Activated CD4-positive, alpha-beta T cell treated with anti-CD3 and anti-CD28 coated beads for 4 hours (primary cell): ENCODE results near the gene PRKN.

Source experiments
- DNase-seq, 2 donors: peaks; one replicate each; pipeline ENCODE4 v3.0.0-alpha.2; 2020

Gene PRKN

DNA sequence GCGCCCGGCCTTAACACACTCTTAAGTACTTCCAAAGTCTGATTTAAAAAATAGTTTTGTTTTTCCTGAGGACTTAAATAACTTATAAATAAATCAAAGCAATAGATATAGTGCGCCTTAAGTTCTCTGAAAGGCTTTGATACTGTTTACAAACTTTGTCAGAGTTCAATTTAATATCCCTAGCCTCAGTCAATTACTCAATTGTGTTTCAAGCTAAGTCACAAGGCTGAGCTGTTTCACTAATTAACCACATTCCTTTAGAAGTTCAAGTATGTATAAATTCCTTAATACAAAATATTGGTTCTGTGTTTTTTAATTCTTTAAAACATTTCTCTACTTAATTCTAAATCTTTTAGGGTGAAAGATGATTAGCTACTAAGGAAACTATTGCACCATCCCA lies 1275.3 kb downstream of the PRKN start:
- DNase-seq, result no peak

GRCh38 chr6:161449521-161449920 lies 1278.0 kb downstream of the PRKN start:
- no peak for DNase-seq

DNA sequence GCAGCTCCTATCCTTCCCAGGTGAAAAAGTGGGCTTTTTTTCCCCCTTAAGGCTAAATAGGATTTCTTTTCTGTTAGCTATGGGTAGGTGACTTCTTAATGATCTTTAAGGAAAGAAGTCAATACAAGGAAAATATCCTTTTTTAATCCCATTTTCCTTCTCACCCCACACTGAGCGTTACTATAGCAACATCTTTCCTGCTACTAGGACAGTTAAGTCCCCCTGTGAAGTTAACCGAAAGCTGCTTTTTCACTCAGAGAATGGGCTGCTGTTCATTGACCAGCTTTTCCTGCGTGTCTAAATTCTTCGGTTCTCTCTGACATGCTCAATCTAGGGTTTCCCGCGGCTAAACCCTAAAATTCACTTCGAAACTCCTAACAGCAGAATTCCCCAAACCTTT lies 1280.6 kb downstream of the PRKN start:
- DNase-seq, result no peak

DNA sequence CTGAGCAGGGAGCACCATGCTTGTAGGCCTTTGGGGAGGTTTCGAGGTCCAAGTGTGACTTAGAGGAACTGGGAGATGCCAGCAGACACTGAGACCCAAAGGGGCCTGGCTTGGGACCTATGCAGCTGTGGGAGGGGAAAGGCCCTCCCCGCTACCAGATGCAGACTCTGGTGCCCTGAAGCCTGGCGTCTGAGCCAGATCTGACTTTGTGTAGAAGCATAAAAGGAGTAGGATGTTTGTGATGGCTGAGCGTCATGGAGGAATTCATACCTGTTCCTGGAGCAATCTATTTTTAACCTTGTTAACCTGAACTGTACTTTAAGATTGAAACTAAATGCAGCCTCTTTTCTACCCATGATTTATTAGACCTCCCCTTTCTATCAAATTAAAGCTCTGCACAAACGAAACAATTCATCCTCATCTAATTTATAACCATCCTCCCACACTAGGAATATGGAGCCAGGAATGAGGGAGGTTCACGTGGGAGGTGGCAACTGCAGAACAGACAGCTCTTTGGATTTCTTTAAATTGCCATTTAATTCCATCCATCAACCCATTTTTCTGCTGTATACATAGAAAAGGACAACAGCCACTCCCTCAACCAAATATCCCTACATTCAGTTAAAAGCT lies 1281.2 kb downstream of the PRKN start:
- no peak for DNase-seq

DNA sequence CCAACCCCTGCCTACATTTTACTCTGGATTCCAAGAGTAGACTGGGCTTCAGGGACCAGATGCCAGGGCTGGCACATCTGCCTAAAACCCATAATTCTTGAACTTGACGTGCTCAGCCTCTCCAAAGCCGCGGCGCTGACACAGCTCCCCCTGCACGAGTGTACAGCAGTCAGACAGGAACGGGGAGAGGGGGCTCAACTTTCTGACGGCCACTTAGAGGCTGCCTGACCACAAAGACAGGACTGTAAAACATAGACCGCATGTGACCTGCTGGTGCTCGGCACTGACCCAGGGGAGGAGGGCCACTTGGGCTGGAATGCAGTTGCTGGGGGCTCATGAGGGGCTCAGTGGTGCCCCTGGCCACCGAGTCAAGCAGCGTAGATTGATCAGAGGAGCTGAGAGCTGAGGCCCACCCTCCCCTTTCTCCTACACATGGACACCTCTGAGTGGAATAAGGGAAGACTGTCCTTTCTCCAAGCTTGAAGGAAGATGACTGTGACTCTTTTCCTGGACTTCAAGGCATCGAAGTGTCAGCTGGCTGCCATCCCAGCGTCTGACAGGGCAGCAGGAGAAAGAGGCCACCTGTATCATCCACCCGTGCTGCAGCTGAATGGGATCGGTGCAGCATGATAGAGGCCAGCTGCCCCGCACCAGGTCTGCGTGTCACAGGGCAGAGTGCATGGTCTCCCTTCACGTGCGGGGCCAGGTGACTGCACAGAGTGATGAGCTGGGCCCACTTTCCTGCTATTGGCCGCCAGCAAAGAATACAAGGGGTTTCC lies 1282.4 kb downstream of the PRKN start:
- DNase-seq, result no peak

DNA sequence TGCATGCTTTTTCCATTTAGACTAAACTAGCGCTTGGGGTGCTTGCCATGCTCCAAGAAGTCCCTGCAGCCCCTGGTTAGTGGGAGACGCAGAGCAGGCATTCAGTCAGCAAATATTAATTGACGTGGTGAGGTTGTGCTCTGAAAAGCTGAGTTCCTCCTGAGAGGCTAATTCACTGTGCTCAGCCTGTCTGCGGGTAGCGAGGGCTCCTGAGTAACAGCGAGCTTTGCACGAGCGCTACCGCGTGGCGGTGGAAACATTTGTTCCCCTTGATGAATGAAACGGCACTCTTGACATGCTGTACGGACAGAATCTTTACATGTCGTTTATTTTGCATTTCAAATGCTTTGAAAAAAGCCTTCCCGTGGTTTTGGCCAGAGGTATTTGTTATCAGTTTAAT lies 1283.1 kb downstream of the PRKN start:
- no peak for DNase-seq

DNA sequence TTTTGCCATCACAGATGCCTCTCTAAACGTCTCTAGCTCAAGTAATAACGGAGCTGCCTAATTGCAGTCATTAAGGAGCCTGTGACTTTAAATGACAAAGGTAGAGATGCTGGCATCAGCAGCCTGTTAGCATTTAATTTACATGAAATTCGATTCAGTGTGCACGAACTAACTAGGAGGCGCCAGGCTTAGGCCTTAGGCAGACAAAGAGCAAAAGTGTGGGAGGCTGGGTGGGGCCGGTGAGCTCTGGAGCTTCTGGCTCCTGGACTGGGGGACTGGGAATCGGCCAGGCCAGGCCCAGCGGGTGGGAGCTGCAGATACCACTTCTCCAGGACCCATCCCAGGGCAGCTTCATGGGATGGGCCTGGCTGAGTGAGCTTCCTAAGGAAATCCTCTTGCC lies 1283.7 kb downstream of the PRKN start:
- DNase-seq, result no peak

DNA sequence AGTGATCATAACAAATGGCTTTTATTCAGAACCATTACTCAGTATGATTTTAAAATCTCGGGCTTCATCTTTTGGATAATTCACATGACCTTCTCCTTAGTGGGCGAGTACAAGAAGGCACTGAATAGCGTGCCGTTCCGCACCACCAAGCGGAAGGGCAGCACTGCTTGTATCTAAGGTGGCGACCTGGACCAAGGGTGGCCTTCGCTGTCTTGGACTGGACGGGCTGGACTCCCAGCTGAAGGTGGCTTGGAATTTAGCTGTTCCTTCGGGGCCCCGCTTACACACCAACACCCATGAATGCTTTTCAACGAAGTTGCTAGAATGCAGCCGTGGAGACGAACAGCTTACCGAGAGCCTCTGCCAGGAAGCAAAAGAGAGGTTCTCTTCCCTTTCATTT lies 1285.1 kb downstream of the PRKN start:
- DNase-seq, result no peak

DNA sequence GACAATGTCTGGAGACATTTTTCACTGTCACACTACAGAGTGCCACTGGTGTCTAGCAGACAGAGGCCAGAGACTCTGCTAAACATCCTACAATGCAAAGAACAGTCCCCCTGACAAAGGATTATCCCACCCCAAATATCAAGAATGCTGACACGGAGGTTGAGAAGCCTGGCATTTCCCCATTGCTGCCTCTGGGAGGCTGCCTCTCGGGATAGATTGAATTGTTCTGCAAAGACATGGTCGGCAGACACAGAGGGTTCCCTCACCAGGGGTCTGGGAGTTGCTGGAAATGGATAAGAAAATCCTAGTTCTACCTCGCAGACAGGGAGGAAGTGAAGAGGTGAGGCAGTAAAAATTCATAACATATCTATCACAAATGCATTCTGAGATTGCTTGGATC lies 1287.3 kb downstream of the PRKN start:
- no peak for DNase-seq

- no peak for DNase-seq
Measured at GRCh38 chr6:161439093-161439492, 1288.5 kb downstream of the PRKN start.

DNA sequence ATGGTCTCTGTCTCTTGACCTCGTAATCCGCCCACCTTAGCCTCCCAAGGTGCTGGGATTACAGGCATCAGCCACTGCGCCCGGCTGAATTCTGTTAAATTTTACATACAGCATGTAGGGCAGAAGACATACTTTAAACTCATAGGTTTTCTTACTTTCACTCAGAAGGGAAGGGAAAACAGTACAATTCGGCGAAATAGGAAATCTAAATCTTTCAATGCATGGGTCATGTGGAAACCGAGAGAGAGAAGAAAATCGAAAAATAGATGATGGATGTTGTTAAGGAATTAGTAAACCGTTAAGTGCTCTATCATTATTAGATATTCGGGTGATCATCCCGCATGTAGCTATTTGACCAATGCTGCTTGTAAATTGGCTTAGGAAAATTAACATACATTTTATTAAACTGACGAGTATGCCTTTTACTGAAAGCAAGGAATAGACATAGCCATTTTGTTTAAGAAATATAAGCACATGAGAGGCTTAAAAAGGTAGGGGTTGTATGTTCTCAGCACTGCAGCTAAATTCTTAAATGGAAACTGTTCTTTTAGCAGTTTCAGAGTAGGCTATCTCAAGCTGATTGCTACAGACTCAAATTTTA lies 1289.0 kb downstream of the PRKN start:
- DNase-seq, result no peak

- no peak for DNase-seq
Measured at GRCh38 chr6:161437851-161438250, 1289.7 kb downstream of the PRKN start.

DNA sequence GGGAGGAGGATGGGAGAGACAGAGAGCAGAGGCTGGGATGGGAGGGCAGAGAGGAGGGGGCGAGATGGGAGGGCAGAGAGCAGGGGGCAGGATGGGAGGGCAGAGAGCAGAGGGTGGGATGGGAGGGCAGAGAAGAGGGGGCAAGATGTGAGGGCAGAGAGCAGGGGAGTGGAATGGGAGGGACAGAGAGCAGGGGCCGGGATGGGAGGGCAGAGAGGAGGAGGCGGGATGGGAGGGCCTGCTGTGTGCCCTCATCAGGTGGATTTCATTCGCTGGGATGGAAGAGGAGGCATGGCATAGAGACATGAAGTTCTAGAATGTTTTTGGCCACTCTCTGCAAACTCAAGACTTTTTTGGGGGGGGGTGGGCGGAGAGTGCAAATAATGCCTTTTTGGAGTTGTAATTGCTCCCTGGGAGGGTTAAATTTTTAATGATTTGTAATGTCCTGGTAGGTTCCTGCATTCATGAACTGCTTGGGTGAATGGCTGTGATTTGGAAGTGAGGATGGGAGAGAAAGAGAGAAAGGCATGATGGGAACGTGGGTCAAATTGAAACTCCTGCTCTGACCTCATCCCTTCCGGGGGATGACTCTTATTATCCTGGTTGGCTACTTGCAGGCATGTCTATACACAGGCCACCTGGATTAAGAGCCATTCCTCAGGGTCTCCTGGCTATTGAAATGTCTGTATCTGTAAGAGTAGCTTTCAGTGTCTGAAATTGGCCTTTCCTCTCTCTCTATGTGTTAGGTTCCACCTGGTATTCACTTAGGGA lies 1291.3 kb downstream of the PRKN start:
- no peak for DNase-seq

GRCh38 chr6:161435748-161436070 lies 1291.9 kb downstream of the PRKN start:
- DNase-seq, result no peak

GRCh38 chr6:161434921-161435747 lies 1292.4 kb downstream of the PRKN start:
- no peak for DNase-seq

GRCh38 chr6:161434350-161434749 lies 1293.2 kb downstream of the PRKN start:
- no peak for DNase-seq

DNA sequence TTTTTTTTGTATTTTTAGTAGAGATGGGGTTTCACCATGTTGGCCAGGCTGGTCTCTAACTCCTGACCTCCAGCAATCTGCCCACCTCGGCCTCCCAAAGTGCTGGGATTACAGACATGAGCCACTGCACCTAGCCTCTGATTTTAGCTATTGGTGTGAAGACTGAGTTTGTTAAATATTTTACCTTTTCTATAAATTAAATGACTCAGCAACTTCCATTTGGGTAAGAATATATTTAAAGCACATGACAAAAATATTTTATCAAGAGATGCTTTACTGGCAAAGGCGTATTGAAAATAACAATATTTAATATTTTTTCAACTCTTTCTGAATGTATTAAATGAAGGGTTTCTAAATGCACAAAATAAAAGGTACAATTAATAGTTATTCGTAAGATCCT lies 1295.0 kb downstream of the PRKN start:
- DNase-seq, result no peak

- no peak for DNase-seq
Measured at GRCh38 chr6:161429921-161430490, 1297.6 kb downstream of the PRKN start.

DNA sequence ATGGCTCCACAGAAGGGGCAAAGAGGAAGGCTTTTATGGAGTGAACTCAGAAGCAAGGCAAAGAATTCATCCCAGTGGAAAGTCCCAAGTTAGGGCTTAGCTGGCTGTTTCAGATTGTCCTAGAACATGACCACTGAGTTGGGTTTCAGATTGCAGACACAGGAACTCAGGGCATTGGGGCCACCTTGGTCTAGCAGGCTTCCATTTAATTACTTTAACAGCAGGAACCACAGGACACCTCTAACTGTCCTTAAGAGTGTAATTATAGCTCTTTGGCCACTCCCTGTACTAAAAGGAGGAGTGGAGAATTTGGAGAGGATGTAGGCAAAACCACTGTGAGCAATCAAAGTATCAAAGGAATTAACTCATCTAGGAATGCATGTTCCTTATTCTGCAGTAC lies 1303.1 kb downstream of the PRKN start:
- no peak for DNase-seq

DNA sequence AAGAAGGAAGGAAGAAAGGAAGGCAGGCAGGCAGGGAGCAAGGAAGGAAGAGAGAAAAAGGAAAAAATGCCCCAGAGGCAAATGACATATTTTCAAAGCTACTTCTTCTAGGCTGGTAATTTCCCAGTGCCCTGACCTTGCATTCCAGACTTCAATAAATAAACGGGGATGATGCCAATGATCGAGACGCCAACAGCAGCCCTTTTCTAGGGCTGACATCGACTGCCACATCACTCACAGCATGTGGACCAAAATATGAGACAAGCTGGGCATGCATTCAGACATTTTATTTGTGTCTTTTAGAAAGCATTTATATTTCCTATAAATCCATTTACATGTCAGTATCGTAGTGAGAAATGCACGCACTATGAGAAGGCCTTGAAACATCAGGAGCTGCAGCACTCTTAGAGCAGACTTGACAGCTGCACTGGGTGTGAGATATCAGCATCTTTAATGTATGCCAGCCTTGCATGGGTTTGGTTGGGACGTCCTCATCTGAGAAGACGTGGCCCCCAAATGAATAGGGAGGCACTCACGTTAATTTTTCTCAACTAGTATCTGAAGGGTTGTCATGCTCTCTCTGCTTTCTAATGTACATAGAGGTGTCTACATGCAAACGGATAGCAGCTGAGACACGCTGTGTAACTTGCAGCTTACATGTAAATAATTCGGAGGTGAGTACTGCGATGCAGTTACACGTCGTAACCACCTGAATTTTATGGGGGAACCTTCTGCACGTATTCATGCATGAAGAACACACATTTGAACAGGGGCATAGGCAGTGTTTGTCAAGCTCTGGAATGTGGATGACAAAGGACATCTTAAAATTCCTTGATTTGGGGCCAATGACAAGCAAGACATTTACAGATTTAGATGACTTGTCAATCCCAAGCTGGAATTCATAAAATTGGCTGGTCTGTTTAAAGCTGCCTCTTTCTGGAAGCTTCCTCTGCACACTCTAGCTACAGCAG lies 1304.6 kb downstream of the PRKN start:
- DNase-seq, result no peak

- DNase-seq, result peak; percentile 7 to 26
Measured at GRCh38 chr6:161418463-161418945, 1309.1 kb downstream of the PRKN start.
